Measurements from ENCODE around the gene TFE3. TPM values are rescaled to one million over a fixed set of nuclear protein-coding genes. Genes with fewer than 3 reads are reported as not detected.
A peak's percentile ranks its signal among the peaks of the same experiment; 100 is the strongest.

The TFE3 gene
- total and polyA plus RNA-seq, 2 experiments from 2014 or later: 53.0 to 85.6 TPM

- in situ Hi-C loops (cut with MboI): loop anchor here (25.0 kb wide), 1 partner anchor 103 kb away; no protein-coding TSS in a partner anchor
- no peaks in the 10 kb centered on the region for H3K9me2 ChIP-seq (ENCODE audit: insufficient read depth)
- H3K4me2 ChIP-seq (ENCODE audit: unreplicated experiment): peak overlapping the region; percentile 91
- no peak for TF ChIP-seq EZH2phosphoT487 (IDR thresholded peaks at IDR 0.05; ENCODE audit: insufficient read depth, low read depth)
- TF ChIP-seq EZH2 (IDR thresholded peaks at IDR 0.05; ENCODE audit: insufficient read depth, poor library complexity, severe bottlenecking): no peak
- no peaks in the 10 kb centered on the region; the same call in 1 of the 2 replicates for H3K36me3 ChIP-seq (ENCODE audit: low read depth)
- no peak overlapping the region for H2AFZ ChIP-seq
- DNase-seq: peak; percentile 47
- WGBS, 2 experiments (ENCODE audit: low coverage in 1 of 2, low lambda C conversion rate in 2 of 2, missing lambda C conversion rate in 2 of 2): 0 to 3% methylated on average over 5 to 7 of the region's 7 CpGs
- H4K20me1 ChIP-seq (ENCODE audit: insufficient read depth): no peaks in the 10 kb centered on the region
- H3F3A ChIP-seq (ENCODE audit: insufficient read depth): peaks cover 26% of the 10 kb centered on the region; the same call in 1 of the 2 replicates
- no peaks in the 10 kb centered on the region for H3K9me3 ChIP-seq (ENCODE audit: low read depth)
- peak overlapping the region; percentile 91 for H3K4me3 ChIP-seq
- H3K4me1 ChIP-seq (ENCODE audit: insufficient read depth): peaks cover 11% of the 10 kb centered on the region
- H3K79me2 ChIP-seq (ENCODE audit: insufficient read depth): peaks cover 63% of the 10 kb centered on the region
- H3K27ac ChIP-seq: peak overlapping the region; percentile 91
- H3K27me3 ChIP-seq (replicated peaks; ENCODE audit: insufficient read depth): no peaks in the 10 kb centered on the region
- peak overlapping the region; percentile 99 for H3K9ac ChIP-seq
Measured at GRCh38 chrX:49040376-49040955, 2.7 kb downstream of the TFE3 start.

GRCh38 chrX:49039598-49040375 lies 3.4 kb downstream of the TFE3 start:
- Histone ChIP-seq H3K4me3 (peak overlapping the region; percentile 91), H3K27ac (peak overlapping the region; percentile 91), H3F3A (ENCODE audit: insufficient read depth) (peaks cover 26% of the 10 kb centered on the region; the same call in 1 of the 2 replicates), H3K27me3 (replicated peaks; ENCODE audit: insufficient read depth) (no peaks in the 10 kb centered on the region), H3K4me2 (ENCODE audit: unreplicated experiment) (peak overlapping the region; percentile 91), H2AFZ (no peak overlapping the region), H3K36me3 (ENCODE audit: low read depth) (no peaks in the 10 kb centered on the region; the same call in 1 of the 2 replicates), H3K9ac (peak overlapping the region; percentile 99), H4K20me1 (ENCODE audit: insufficient read depth) (no peaks in the 10 kb centered on the region), H3K9me2 (ENCODE audit: insufficient read depth) (no peaks in the 10 kb centered on the region), H3K79me2 (ENCODE audit: insufficient read depth) (peaks cover 64% of the 10 kb centered on the region), H3K4me1 (ENCODE audit: insufficient read depth) (peaks cover 11% of the 10 kb centered on the region), H3K9me3 (ENCODE audit: low read depth) (no peaks in the 10 kb centered on the region)
- TF ChIP-seq EZH2phosphoT487 (IDR thresholded peaks at IDR 0.05; ENCODE audit: insufficient read depth, low read depth): no peak
- in situ Hi-C loops (cut with MboI): loop anchor here (25.0 kb wide), 1 partner anchor 102 kb away; no protein-coding TSS in a partner anchor
- peak; percentile 93 for DNase-seq
- WGBS, 2 experiments (ENCODE audit: low coverage in 1 of 2, low lambda C conversion rate in 2 of 2, missing lambda C conversion rate in 2 of 2): 0 to 4% methylated on average over 3 to 7 of the region's 9 CpGs

DNA sequence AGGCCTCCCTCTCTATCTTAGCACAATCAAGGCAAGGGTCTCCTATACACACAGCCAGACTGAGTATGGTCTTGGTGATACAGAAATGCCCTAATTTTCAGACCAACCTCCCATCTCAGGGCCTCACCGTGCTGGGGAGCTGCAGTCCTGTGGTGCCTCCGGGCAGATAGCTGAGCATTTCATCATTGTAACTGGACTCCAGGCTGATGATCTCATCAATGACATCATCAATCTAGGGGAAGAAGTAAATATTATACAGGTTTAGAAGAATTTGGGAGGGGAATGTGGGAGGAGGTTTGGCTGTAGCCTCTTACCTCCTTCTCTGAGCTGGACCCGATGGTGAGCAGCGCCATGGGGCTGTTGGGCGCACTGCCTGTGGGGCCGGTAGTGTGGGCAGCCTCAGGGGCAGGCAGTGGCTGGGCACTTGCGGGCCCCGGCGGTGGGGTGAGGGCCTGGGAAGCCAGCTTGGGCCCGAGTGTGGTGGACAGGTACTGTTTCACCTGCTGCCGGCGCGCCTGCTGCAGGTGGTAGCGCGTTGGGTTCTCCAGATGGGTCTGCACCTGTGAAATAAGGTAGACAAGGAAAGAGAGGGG lies 5.2 kb downstream of the TFE3 start:
- H3K27ac ChIP-seq: peak overlapping the region; percentile 51; the same call in 1 of the 2 replicates
- no peaks in the 10 kb centered on the region for H4K20me1 ChIP-seq (ENCODE audit: insufficient read depth)
- H3K4me3 ChIP-seq: no peak overlapping the region
- H3F3A ChIP-seq (ENCODE audit: insufficient read depth): peaks cover 26% of the 10 kb centered on the region; the same call in 1 of the 2 replicates
- in situ Hi-C loops (cut with MboI): loop anchor here (25.0 kb wide), 1 partner anchor 101 kb away; no protein-coding TSS in a partner anchor
- H3K9me2 ChIP-seq (ENCODE audit: insufficient read depth): no peaks in the 10 kb centered on the region
- no peaks in the 10 kb centered on the region for H3K27me3 ChIP-seq (replicated peaks; ENCODE audit: insufficient read depth)
- H3K36me3 ChIP-seq (ENCODE audit: low read depth): no peaks in the 10 kb centered on the region; the same call in 1 of the 2 replicates
- peaks cover 13% of the 10 kb centered on the region for H3K4me1 ChIP-seq (ENCODE audit: insufficient read depth)
- no peak overlapping the region for H3K4me2 ChIP-seq (ENCODE audit: unreplicated experiment)
- DNase-seq: peak; percentile 62
- WGBS, 2 experiments (ENCODE audit: low coverage in 1 of 2, low lambda C conversion rate in 2 of 2, missing lambda C conversion rate in 2 of 2): 70 to 90% methylated on average over 4 to 13 of the region's 15 CpGs
- TF ChIP-seq EZH2 (IDR thresholded peaks at IDR 0.05; ENCODE audit: insufficient read depth, poor library complexity, severe bottlenecking) (no peak), EZH2phosphoT487 (IDR thresholded peaks at IDR 0.05; ENCODE audit: insufficient read depth, low read depth) (no peak)
- H3K79me2 ChIP-seq (ENCODE audit: insufficient read depth): peaks cover 76% of the 10 kb centered on the region
- no peak overlapping the region for H3K9ac ChIP-seq
- H3K9me3 ChIP-seq (ENCODE audit: low read depth): no peaks in the 10 kb centered on the region
- no peak overlapping the region for H2AFZ ChIP-seq

DNA sequence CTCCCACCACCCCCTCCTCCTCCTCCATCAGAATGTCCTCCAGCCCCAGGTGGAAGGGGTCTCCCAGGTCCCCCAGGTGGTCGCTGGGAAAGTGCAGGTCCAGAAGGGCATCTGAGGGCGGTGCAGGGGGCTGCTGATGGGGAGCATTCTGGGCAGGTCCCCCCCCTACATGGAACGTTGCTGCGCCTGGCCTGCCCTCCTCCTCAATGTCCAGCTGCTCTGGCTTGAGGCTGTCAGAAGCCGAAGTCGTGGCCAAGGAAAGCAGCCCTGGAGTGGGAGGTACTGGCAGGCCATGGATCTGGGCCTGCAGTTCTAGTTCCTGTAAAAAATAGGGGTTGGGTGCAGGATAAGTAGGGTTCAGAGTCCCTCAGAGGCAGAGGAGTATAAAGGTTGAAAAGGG lies 12.9 kb downstream of the TFE3 start:
- Histone ChIP-seq H3K27ac (no peak overlapping the region), H3K9ac (no peak overlapping the region), H3K27me3 (replicated peaks; ENCODE audit: insufficient read depth) (no peaks in the 10 kb centered on the region), H3K4me3 (no peak overlapping the region), H3K9me3 (ENCODE audit: low read depth) (no peaks in the 10 kb centered on the region), H3K36me3 (ENCODE audit: low read depth) (no peaks in the 10 kb centered on the region; the same call in 1 of the 2 replicates), H3K79me2 (ENCODE audit: insufficient read depth) (peaks cover 16% of the 10 kb centered on the region; the same call in 1 of the 2 replicates), H3K9me2 (ENCODE audit: insufficient read depth) (no peaks in the 10 kb centered on the region), H2AFZ (no peak overlapping the region), H4K20me1 (ENCODE audit: insufficient read depth) (no peaks in the 10 kb centered on the region), H3K4me1 (ENCODE audit: insufficient read depth) (0 out of 2 replicates have a peak, but pooled peaks cover 2% of the 10 kb centered on the region), H3F3A (ENCODE audit: insufficient read depth) (no peaks in the 10 kb centered on the region), H3K4me2 (ENCODE audit: unreplicated experiment) (no peak overlapping the region)
- in situ Hi-C loops (cut with MboI): loop anchor here (25.0 kb wide), 1 partner anchor 93 kb away; no protein-coding TSS in a partner anchor
- no peak for DNase-seq
- TF ChIP-seq EZH2 (IDR thresholded peaks at IDR 0.05; ENCODE audit: insufficient read depth, poor library complexity, severe bottlenecking) (no peak), EZH2phosphoT487 (IDR thresholded peaks at IDR 0.05; ENCODE audit: insufficient read depth, low read depth) (no peak)
- 90 to 100% methylated on average over 3 to 5 of the region's 6 CpGs for WGBS, 2 experiments (ENCODE audit: low coverage in 1 of 2, low lambda C conversion rate in 2 of 2, missing lambda C conversion rate in 2 of 2)

All from GM23248 (cell line).